ENCODE results near the gene TMC7.
"Not testable (repeated sequence)": the region's sequence is repeated elsewhere in the genome, so short reads cannot be mapped to it uniquely, and the experiment has no call there.

TMC7 gene

GRCh38 chr16:18984435-18985005 lies 786 bp downstream of the TMC7 start:
- DNase-seq, result no peak

GRCh38 chr16:18985256-18985655 lies 1.5 kb downstream of the TMC7 start:
- not testable (repeated sequence) for DNase-seq

GRCh38 chr16:18991731-18992130 lies 8.0 kb downstream of the TMC7 start:
- DNase-seq, result not testable (repeated sequence)

- DNase-seq, result not testable (repeated sequence)
Measured at GRCh38 chr16:18993531-18993930, 9.8 kb downstream of the TMC7 start.

- DNase-seq, result not testable (repeated sequence)
Measured at GRCh38 chr16:18994181-18994580, 10.4 kb downstream of the TMC7 start.

- DNase-seq, result not testable (repeated sequence)
Measured at GRCh38 chr16:18995406-18995805, 11.7 kb downstream of the TMC7 start.

- DNase-seq, result not testable (repeated sequence)
Measured at GRCh38 chr16:18996536-18996935, 12.8 kb downstream of the TMC7 start.

- not testable (repeated sequence) for DNase-seq
Measured at GRCh38 chr16:18997001-18997400, 13.3 kb downstream of the TMC7 start.

- DNase-seq, result no peak
Measured at GRCh38 chr16:18999045-18999393, 15.3 kb downstream of the TMC7 start.

GRCh38 chr16:19001788-19002187 lies 18.1 kb downstream of the TMC7 start:
- DNase-seq, result no peak

GRCh38 chr16:19003935-19004334 lies 20.2 kb downstream of the TMC7 start:
- DNase-seq, result no peak

GRCh38 chr16:19005561-19006445 lies 22.1 kb downstream of the TMC7 start:
- DNase-seq, result peak; percentile 22

GRCh38 chr16:19006446-19007315 lies 22.9 kb downstream of the TMC7 start:
- DNase-seq, result no peak

GRCh38 chr16:19008245-19009169 lies 24.8 kb downstream of the TMC7 start:
- DNase-seq, result no peak

GRCh38 chr16:19011169-19011731 lies 27.5 kb downstream of the TMC7 start:
- no peak for DNase-seq

- no peak for DNase-seq
Measured at GRCh38 chr16:19014461-19014860, 30.7 kb downstream of the TMC7 start.

- DNase-seq, result no peak
Measured at GRCh38 chr16:19017179-19017578, 33.4 kb downstream of the TMC7 start.

GRCh38 chr16:19020689-19021088 lies 37.0 kb downstream of the TMC7 start:
- no peak for DNase-seq

- no peak for DNase-seq
Measured at GRCh38 chr16:19021747-19022146, 38.0 kb downstream of the TMC7 start.

- no peak for DNase-seq
Measured at GRCh38 chr16:19027416-19027815, 43.7 kb downstream of the TMC7 start.

- no peak for DNase-seq
Measured at GRCh38 chr16:19029980-19030379, 46.2 kb downstream of the TMC7 start.

- DNase-seq, result no peak
Measured at GRCh38 chr16:19031738-19032137, 48.0 kb downstream of the TMC7 start.
